Fibroblast of mammary gland (primary cell): ENCODE results near the gene GMPPA.

Experiments used
- DNase-seq: peaks from one replicate; pipeline ENCODE4 v3.0.0-alpha.2; 2010; ENCODE audit warnings: low read depth
- H3K4me3 ChIP-seq: 2 replicates; pipeline ENCODE4 v1.5.1; 2011; ENCODE audit warnings: low read depth, mild to moderate bottlenecking, low read length, moderate library complexity; ENCODE audit not compliant: control insufficient read depth
- CTCF ChIP-seq: conservative IDR thresholded peaks from 2 replicates; pipeline ENCODE4 v1.5.1; 2011; ENCODE audit warnings: low read depth, low read length, inconsistent platforms; ENCODE audit not compliant: control insufficient read depth, insufficient read depth

The GMPPA gene

DNA sequence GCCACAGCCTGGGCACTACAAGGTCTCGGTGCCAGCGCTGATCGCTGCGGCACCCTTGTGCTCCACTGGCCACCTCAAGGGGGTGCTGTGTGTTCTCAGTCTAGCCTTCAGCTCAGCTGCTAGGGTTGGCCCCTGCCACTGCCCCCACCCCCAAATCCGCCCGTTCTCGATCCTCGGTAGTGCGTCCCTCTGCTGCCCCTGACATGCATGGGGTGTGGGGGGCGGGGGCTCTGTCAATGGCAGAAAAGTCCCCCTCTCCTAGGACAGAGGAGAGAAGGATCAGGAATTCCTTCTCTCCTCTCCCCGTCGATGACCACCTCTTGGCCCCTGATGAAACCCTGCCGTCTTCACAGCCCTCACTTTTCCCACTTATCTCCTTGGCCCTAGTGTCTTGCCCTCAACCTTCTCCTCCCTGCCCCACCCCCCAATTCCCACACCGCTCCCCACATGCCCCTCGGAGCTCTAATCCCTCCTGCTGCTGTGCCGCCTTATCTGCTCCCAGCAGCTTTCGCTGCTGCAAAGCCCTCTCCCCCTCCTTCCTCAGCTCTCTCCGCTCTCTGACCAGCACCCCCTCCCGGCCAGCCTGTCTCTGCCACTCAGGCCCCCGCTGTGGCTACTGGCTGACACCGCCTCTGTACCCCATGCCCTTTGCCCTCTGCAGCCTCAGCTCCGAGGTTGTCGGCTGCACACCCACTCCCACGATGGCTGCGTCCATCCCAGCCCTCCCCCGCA is 11.3 kb downstream of the GMPPA start:
- H3K4me3 ChIP-seq = peak overlapping the region; percentile 9
- TF ChIP-seq CTCF = peak; percentile 74
- DNase-seq = peak; percentile 42

DNA sequence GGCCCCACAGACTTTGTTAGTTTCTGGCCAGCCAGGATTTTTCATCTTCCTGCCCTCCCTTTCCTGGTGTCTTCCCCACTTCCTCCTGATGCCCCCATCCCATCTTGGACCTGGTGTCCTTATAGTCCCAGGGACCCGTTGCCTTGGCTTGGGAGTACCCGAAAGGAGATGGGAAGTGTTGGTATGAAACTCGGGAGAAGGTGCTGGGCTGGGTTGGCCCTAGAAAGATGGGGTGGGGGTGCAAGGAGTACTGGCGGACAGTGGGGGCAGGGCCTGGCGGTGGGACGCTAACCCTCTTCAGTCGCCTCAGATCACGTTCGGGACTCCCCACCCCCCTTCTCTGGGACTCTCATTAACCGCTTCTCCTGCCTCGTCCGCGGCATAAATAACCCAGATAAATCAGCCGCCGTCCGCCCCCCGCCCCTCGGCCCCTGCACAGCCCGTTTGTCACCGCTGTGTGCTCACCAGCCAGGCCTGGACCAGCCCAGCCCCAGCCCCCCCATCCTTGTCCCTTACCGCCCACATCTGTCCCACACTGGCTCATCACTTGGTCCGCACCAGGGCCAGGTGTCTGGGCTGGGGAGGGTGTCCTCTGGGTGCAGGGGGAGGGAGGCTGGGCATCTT is 11.9 kb downstream of the GMPPA start:
- H3K4me3 ChIP-seq = no peak overlapping the region
- TF ChIP-seq CTCF = no peak
- no peak for DNase-seq

GRCh38 chr2:219511547-219512325 is 13.0 kb downstream of the GMPPA start:
- no peak overlapping the region for H3K4me3 ChIP-seq
- TF ChIP-seq CTCF = no peak
- DNase-seq = no peak

DNA sequence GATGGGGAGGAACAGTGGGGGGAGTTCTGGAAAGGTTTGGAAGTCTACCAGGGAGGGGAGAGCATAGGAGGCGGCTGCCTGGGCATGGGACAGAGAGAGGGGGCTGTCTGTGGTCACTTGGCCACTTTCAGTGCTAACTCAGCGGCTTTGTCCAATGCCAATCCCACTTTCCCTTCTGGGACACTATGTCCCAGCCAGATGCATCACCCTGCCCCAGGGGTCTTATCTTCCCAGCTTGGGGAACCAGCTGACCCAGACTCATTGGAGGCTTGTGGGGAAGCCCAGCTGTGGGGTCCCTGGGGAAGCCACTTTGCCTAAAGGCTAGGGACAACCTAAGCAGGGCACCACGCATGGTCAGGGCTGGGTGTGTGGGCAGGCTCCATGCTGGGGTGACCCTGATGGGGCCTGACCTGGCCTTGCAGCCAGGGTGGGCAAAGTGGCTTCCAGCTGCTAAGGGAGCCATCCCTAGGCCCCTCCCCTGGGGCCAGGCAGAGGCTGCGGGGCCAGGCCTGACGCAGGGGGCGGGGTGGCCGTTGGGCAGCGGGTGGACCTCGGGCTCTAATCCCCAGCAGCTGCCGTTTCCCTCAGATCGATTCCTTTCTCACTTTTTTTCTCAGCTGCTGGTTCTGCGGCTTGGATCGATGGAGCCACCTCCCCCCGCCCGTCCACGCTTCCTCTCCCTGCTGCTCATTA is 14.0 kb downstream of the GMPPA start:
- DNase-seq = no peak
- no peak overlapping the region for H3K4me3 ChIP-seq
- TF ChIP-seq CTCF = no peak

- no peak for DNase-seq
- no peak for TF ChIP-seq CTCF
- H3K4me3 ChIP-seq = no peak overlapping the region
These were observed 15.1 kb downstream of the GMPPA start for GRCh38 chr2:219513787-219514186.

DNA sequence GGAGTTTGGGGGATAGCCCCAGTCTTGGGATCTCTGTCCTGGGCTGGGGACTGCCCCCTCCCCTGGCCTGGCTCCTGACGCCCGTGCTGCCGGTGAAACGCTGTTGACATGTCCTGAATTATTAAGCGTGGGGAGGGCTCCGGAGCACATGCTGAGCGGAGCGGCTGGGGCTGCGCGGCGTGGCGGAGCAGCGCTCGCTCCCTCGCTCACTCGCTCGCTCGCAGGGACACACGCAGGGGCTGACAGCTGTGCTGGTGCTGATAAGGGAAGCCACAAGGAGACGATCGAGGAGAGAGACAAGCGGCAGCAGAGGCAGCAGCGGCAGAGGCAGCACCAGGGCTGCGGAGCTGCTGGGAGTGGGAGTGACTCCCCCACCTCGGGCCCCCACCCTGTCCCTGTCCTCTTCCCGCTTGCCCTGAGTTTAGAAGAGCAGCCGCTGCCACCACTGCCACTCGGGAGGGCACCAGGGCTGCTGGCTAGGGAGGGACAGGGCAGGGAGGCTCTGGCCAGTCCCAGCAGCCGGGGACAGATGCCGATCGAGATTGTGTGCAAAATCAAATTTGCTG is 15.6 kb downstream of the GMPPA start, which contains the start of gene ASIC4:
Gene ASIC4 (plus strand): TSS at position 287 of the 566 bp plus-strand sequence. CDS start 243 bp downstream, at position 530.
- no peak within 1 kb of the TSS for H3K4me3 ChIP-seq

More for the DNA sequence above, 15.6 kb downstream of the GMPPA start, which contains the start of gene ASIC4:
- TF ChIP-seq CTCF = no peak
- no peak for DNase-seq
